GM21825 (cell line): ENCODE measurements around the gene PAX5.

Experiments
- ATAC-seq: cut with Tn5 transposase; IDR thresholded peaks from one replicate; pipeline ENCODE4 v1.9.1; 2021; ENCODE audit warnings: mild to moderate bottlenecking, moderate library complexity; ENCODE audit not compliant: unreplicated experiment

The PAX5 gene

GRCh38 chr9:37025823-37026112 lies 8.3 kb downstream of the PAX5 start:
- no peak for ATAC-seq

GRCh38 chr9:37025071-37025822 lies 8.8 kb downstream of the PAX5 start:
- ATAC-seq = no peak

- no peak for ATAC-seq
Measured at GRCh38 chr9:37017546-37017945, 16.5 kb downstream of the PAX5 start.

GRCh38 chr9:37011530-37011929 lies 22.5 kb downstream of the PAX5 start:
- ATAC-seq = no peak

- no peak for ATAC-seq
Measured at GRCh38 chr9:37010976-37011375, 23.1 kb downstream of the PAX5 start.

- ATAC-seq = no peak
Measured at GRCh38 chr9:37010180-37010579, 23.9 kb downstream of the PAX5 start.

DNA sequence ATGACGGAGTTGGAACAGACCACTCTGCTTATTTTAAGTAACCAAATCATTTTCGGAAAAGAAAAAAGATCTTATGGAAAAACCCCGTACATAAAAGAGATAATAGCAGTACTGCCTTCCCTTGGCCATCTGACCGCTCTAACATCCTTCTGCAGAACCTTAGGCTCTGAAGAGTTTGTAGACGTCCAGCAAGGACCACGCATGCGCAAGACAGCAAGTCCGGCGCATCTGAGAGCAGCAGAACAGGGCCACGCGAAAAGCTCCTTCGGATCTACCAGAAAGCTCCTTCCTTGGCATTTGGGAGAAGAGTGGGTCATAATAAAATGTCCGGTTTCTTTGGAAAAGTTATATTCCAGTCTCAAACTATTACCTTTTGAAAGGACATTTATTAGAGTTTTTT lies 26.8 kb downstream of the PAX5 start:
- ATAC-seq = no peak

DNA sequence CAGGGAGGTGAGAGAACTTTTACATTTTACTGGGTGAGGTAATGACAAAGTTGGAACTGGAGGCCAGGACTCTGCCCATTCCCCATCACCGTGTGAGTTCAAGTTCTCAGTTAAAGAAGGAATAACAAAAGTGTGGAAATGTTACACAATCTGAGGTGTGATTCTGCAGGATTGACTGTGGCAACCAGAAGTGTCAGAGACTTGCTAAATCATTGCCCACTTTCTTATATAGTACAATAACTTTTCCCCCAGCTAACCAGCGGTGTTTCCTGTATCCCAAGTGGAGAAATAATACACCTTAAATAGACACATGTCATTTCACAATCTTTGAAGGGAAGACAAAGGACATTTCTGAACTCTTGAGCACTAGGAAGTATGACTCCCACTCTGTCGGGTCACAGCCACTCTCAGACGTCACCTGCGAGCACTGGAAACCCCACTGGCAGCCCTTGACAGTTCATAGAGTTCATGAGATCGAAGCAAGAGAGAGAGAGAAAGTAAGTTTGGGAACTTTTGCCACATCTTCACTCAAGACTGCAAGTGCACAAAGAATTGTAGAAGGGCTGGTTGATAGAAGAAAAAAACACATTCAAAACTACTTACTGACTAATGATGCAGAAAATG lies 28.4 kb downstream of the PAX5 start:
- peak; percentile 31 for ATAC-seq

- ATAC-seq = no peak
Measured at GRCh38 chr9:37004424-37004935, 29.6 kb downstream of the PAX5 start.

DNA sequence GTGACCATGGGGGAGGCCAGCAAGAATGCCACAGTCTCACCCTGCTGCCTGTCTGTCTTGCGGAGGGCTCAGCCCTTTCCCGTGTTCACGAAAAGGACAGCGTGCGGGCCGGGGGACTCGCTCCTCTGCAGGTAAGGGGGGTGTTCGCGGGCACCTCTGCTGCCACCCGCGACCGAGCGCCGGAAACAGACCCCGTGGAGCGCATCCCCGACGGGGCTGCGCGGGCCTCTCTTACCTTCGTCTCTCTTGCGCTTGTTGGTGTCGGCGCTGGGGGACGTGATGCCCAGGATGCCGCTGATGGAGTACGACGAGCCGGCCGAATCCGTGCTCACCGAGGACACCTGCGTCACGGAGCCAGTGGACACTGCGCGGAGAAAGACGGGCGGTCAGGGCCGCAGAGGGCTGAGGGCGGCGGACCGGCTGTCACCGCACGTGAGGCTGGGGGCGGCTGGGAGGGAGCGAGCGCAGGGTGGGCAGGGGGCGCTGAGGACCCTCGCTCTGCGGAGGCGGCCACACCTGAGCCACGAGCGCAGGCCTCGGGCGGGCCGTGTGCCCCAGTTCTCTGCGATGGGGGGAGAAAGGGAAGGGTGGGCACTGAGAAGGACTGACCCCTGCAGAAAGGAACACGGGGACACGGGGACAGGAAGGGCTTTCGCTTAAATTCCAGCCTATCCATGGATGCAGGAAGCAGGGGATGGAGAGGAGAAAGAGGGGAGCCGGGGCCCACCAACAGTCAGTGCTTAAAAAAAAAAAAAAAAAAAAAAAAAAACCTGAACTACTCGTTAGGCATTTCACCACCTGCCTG lies 31.5 kb downstream of the PAX5 start:
- no peak for ATAC-seq

GRCh38 chr9:37002036-37002412 lies 32.0 kb downstream of the PAX5 start:
- no peak for ATAC-seq

- no peak for ATAC-seq
Measured at GRCh38 chr9:37001459-37001858, 32.6 kb downstream of the PAX5 start.

GRCh38 chr9:36999728-37000333 lies 34.2 kb downstream of the PAX5 start:
- no peak for ATAC-seq

DNA sequence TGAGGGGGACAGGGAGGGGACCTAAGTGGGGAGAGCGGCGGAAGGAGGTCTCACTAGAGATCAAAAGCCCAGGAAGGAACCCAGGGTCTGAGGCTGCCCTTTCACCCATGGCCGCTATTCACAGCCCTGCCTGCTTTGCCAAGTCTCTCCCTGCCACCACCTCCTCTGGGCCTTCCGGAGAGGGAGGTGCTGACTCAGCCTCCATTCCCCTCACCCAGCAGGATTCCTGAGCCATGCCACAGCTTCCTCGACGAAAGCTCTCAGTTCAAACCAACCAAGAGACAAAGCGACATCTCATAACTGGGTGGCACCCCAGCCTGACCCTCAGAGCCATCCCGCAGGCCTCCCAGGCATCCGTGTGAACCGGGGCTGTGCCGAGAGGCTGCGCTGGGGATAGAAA lies 36.7 kb downstream of the PAX5 start:
- no peak for ATAC-seq

DNA sequence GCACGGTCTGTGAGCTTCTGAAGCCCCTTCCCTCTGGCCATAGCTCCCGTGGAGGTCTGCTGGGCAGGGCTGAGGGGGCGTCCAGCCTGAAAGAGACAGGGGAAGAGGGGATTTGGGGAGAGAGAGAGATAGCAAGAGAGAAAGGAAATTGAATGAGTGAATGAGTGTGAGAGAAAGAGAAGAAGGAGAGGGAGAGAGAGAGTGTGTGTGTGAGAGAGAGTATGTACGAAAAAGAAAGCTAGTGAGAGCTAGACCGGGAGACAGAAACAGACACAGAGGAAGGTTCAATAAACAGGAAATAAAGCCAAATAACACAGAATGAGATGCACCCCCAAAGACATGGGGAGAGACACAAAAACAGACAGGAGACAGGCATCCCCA lies 37.4 kb downstream of the PAX5 start:
- ATAC-seq = no peak

- ATAC-seq = peak; percentile 28
Measured at GRCh38 chr9:36995927-36996705, 38.0 kb downstream of the PAX5 start.

- peak; percentile 58 for ATAC-seq
Measured at GRCh38 chr9:36993933-36994764, 39.9 kb downstream of the PAX5 start.

GRCh38 chr9:36992501-36993316 lies 41.4 kb downstream of the PAX5 start:
- no peak for ATAC-seq

DNA sequence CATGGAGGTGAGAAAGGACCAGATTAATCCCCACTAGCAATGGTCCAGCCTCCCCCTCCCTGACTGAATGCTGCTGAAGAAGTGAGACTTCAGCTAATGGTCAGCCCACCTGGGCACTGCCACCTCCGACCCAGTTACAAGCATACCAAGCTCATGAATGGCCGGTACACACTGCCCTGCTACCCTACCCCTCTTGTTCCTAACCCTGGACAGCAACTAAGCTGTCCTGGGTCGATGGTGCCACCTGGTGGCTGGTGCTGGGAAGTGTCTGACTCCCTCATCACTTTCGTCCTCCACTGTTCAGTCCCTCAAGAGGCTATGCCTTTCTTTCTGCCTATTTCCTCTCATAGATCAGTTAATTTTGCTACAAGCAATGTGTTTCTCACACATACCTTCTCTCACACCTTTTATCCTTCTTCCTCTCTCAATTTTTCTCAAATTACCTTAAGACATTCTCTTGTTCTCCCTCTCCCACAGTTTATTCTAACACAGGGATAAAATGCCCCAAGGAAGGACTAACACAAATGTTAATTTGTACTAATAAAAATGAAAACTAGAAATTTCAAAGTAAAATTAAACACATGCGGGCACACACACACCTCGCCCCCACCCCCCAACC lies 42.4 kb downstream of the PAX5 start:
- no peak for ATAC-seq
